Measurements from ENCODE around the gene TMC2. TPM values are rescaled to one million over a fixed set of nuclear protein-coding genes. Genes with fewer than 3 reads are reported as not detected.

The TMC2 gene
- total RNA-seq, 4 donors from 2014 or later: 0.15 to 0.35 TPM; not detected in 2

GRCh38 chr20:2515203-2515602 is 21.2 kb upstream of the TMC2 start:
- 80 to 81% methylated on average over 1 of the region's 1 CpG for WGBS, 2 donors (ENCODE audit: low coverage in 1 of 2)
- no peak overlapping the region for H3K4me3 ChIP-seq
- no peak for ATAC-seq
- H3K27me3 ChIP-seq: no peaks in the 10 kb centered on the region
- TF ChIP-seq CTCF (IDR thresholded peaks at IDR 0.05): no peak
- TF ChIP-seq POLR2A (IDR thresholded peaks at IDR 0.05): no peak
- no peak for TF ChIP-seq EP300 (IDR thresholded peaks at IDR 0.05)
- TF ChIP-seq POLR2AphosphoS5 (IDR thresholded peaks at IDR 0.05): no peak
- H3K4me1 ChIP-seq: no peaks in the 10 kb centered on the region
- H3K36me3 ChIP-seq: no peaks in the 10 kb centered on the region
- no peaks in the 10 kb centered on the region for H3K9me3 ChIP-seq
- H3K27ac ChIP-seq: no peak overlapping the region

- Histone ChIP-seq H3K9me3 (no peaks in the 10 kb centered on the region), H3K4me1 (no peaks in the 10 kb centered on the region), H3K27ac (no peak overlapping the region), H3K4me3 (no peak overlapping the region), H3K27me3 (no peaks in the 10 kb centered on the region), H3K36me3 (no peaks in the 10 kb centered on the region)
- TF ChIP-seq CTCF (IDR thresholded peaks at IDR 0.05): no peak
- TF ChIP-seq POLR2AphosphoS5 (IDR thresholded peaks at IDR 0.05): no peak
- no peak for TF ChIP-seq POLR2A (IDR thresholded peaks at IDR 0.05)
- no peak for TF ChIP-seq EP300 (IDR thresholded peaks at IDR 0.05)
- WGBS, 2 donors (ENCODE audit: low coverage in 1 of 2): 76 to 83% methylated on average over 2 of the region's 2 CpGs
- ATAC-seq: no peak
Measured at GRCh38 chr20:2516399-2516798, 20.0 kb upstream of the TMC2 start.

GRCh38 chr20:2518096-2518495 is 18.3 kb upstream of the TMC2 start:
- ATAC-seq: no peak
- peaks cover 0 to 2% (median 0%) of the 10 kb centered on the region in 3 donors for H3K4me1 ChIP-seq
- 83 to 92% methylated on average over 4 to 6 of the region's 10 CpGs for WGBS, 2 donors (ENCODE audit: low coverage in 1 of 2)

GRCh38 chr20:2518558-2518957 is 17.8 kb upstream of the TMC2 start:
- H3K36me3 ChIP-seq: no peaks in the 10 kb centered on the region
- H3K27me3 ChIP-seq: no peaks in the 10 kb centered on the region
- ATAC-seq: no peak
- no peaks in the 10 kb centered on the region for H3K9me3 ChIP-seq
- peaks cover 0 to 6% (median 0%) of the 10 kb centered on the region in 3 donors for H3K4me1 ChIP-seq
- no peak overlapping the region for H3K4me3 ChIP-seq
- no peak for TF ChIP-seq EP300 (IDR thresholded peaks at IDR 0.05)
- no peak for TF ChIP-seq POLR2A (IDR thresholded peaks at IDR 0.05)
- TF ChIP-seq POLR2AphosphoS5 (IDR thresholded peaks at IDR 0.05): no peak
- WGBS, 2 donors (ENCODE audit: low coverage in 1 of 2): 70 to 81% methylated on average over 3 to 4 of the region's 4 CpGs
- no peak overlapping the region for H3K27ac ChIP-seq

More at GRCh38 chr20:2518096-2518495, 18.3 kb upstream of the TMC2 start:
- H3K4me3 ChIP-seq: no peak overlapping the region
- no peak for TF ChIP-seq EP300 (IDR thresholded peaks at IDR 0.05)
- no peak overlapping the region for H3K27ac ChIP-seq
- no peaks in the 10 kb centered on the region for H3K9me3 ChIP-seq
- H3K36me3 ChIP-seq: no peaks in the 10 kb centered on the region
- no peaks in the 10 kb centered on the region for H3K27me3 ChIP-seq

GRCh38 chr20:2519115-2519809 is 17.1 kb upstream of the TMC2 start:
- Histone ChIP-seq H3K4me3 (no peak overlapping the region), H3K4me1 (peaks cover 0 to 13% (median 0%) of the 10 kb centered on the region in 3 donors), H3K9me3 (no peaks in the 10 kb centered on the region), H3K36me3 (no peaks in the 10 kb centered on the region), H3K27ac (no peak overlapping the region), H3K27me3 (no peaks in the 10 kb centered on the region)
- 78 to 95% methylated on average over 1 to 4 of the region's 4 CpGs for WGBS, 2 donors (ENCODE audit: low coverage in 1 of 2)
- TF ChIP-seq POLR2A (IDR thresholded peaks at IDR 0.05): no peak
- no peak for TF ChIP-seq POLR2AphosphoS5 (IDR thresholded peaks at IDR 0.05)
- TF ChIP-seq CTCF (IDR thresholded peaks at IDR 0.05): no peak
- no peak for TF ChIP-seq EP300 (IDR thresholded peaks at IDR 0.05)
- ATAC-seq: no peak

- TF ChIP-seq EP300 (IDR thresholded peaks at IDR 0.05): no peak
- no peak for TF ChIP-seq CTCF (IDR thresholded peaks at IDR 0.05)
- no peak for ATAC-seq
- peaks cover 0 to 19% (median 0%) of the 10 kb centered on the region in 3 donors for H3K4me1 ChIP-seq
- no peak overlapping the region for H3K4me3 ChIP-seq
- WGBS, 2 donors (ENCODE audit: low coverage in 1 of 2): 83 to 89% methylated on average over 3 of the region's 3 CpGs
- H3K9me3 ChIP-seq: no peaks in the 10 kb centered on the region
- H3K27me3 ChIP-seq: no peaks in the 10 kb centered on the region
- H3K27ac ChIP-seq: no peak overlapping the region
- H3K36me3 ChIP-seq: no peaks in the 10 kb centered on the region
Measured at GRCh38 chr20:2520617-2521016, 15.8 kb upstream of the TMC2 start.
